Gastrocnemius medialis (tissue), 4 donors: Measurements from ENCODE around the gene UTP3. TPM values are rescaled to one million over a fixed set of nuclear protein-coding genes. Genes with fewer than 3 reads are reported as not detected.

Source experiments
- ATAC-seq, 2 donors: fragments of 150-250 bp; one replicate each; pipeline ENCODE4 v1.9.1; 2016
- DNase-seq, 2 donors: peaks; one replicate each; pipeline ENCODE4 v3.0.0-alpha.2; 2019
- H3K27ac ChIP-seq, 4 donors: fragments of 200-600 bp; sonication (generic); 1 replicate in 1 of 4; 2 replicates in 3 of 4; pipeline ENCODE4 v1.5.1; 2016 to 2018; ENCODE audit warnings: mild to moderate bottlenecking in 2 of 4, moderate library complexity in 1 of 4
- H3K27me3 ChIP-seq, 3 donors: fragments of 200-600 bp; sonication (generic) in 2 of 3; 1 replicate in 1 of 3; 2 replicates in 2 of 3; pipeline versions ENCODE4 v1.5.1 to v1.6.0; 2016 to 2019; ENCODE audit warnings: mild to moderate bottlenecking in 1 of 3, moderate library complexity in 1 of 3
- H3K36me3 ChIP-seq, 2 donors: fragments of 200-600 bp; sonication (generic) in 1 of 2; one replicate each; pipeline ENCODE4 v1.5.1; 2017 to 2018
- H3K4me1 ChIP-seq, 2 donors: fragments of 200-600 bp; sonication (generic) in 1 of 2; one replicate each; pipeline ENCODE4 v1.5.1; 2016 to 2017; ENCODE audit warnings: mild to moderate bottlenecking in 2 of 2
- H3K4me3 ChIP-seq, 4 donors: fragments of 200-600 bp; sonication (generic) in 3 of 4; 1 replicate in 1 of 4; 2 replicates in 3 of 4; pipeline ENCODE4 v1.5.1; 2016 to 2019; ENCODE audit warnings: mild to moderate bottlenecking in 2 of 4
- H3K9me3 ChIP-seq, 3 donors: fragments of 200-600 bp; sonication (generic) in 2 of 3; 1 replicate in 1 of 3; 2 replicates in 2 of 3; pipeline ENCODE4 v1.5.1; 2016 to 2019
- CTCF ChIP-seq, 5 experiments: fragments of 450-650 bp in 3 of 5; fragments of 200-600 bp in 2 of 5; sonication (generic) in 2 of 5; IDR thresholded peaks in 4 of 5; conservative IDR thresholded peaks in 1 of 5; 1 replicate in 4 of 5; 2 replicates in 1 of 5; pipeline ENCODE4 v1.5.1; 2016 to 2019; ENCODE audit warnings: antibody characterized with exemption in 5 of 5, mild to moderate bottlenecking in 3 of 5, moderate library complexity in 3 of 5
- POLR2A ChIP-seq, 2 donors: fragments of 450-650 bp; IDR thresholded peaks; one replicate each; pipeline ENCODE4 v1.6.1; 2017; ENCODE audit warnings: antibody characterized with exemption in 2 of 2, mild to moderate bottlenecking in 2 of 2, moderate library complexity in 2 of 2
- in situ Hi-C, 4 donors: fragments of 200-750 bp; cut with MboI; loops; one replicate each; pipeline versions ENCODE4 v1.15.0 to v1.8.0; 2017; ENCODE audit warnings: low sequenced_read_pairs in 4 of 4
- intact Hi-C: fragments of 100-400 bp; cut with DNase I; formaldehyde crosslinking; loops from one replicate; pipeline ENCODE4 v1.15.1; 2023; ENCODE audit warnings: low total_unique reads
- total RNA-seq, 4 donors: library from RNA; depleted of rRNA; stranded (reverse); fragments of >200 nt; gene quantifications; one replicate each; pipeline versions ENCODE4 v1.1.0 to v1.2.3, GENCODE V29; 2016

Gene UTP3
- total RNA-seq, 4 donors from 2014 or later, result 6.3 to 13.0 (median 11.8) TPM

GRCh38 chr4:70713453-70714078 lies 25.2 kb downstream of the UTP3 start:
- no peak overlapping the region for H3K4me3 ChIP-seq
- in situ Hi-C loops (no loop called here), intact Hi-C loops (no loop called here)
- H3K4me1 ChIP-seq, result peaks cover 24 to 27% of the 10 kb centered on the region in 2 donors
- no peaks in the 10 kb centered on the region for H3K36me3 ChIP-seq
- no peaks in the 10 kb centered on the region for H3K9me3 ChIP-seq
- no peak for ATAC-seq
- peak overlapping the region in 2 of 4 donors; percentile 9 to 38 for H3K27ac ChIP-seq
- no peaks in the 10 kb centered on the region for H3K27me3 ChIP-seq
- no peak for DNase-seq
- no peak for TF ChIP-seq POLR2A (IDR thresholded peaks at IDR 0.05)
- TF ChIP-seq CTCF (IDR thresholded peaks at IDR 0.05 in 4 of 5, conservative IDR thresholded peaks at IDR 0.05 in 1 of 5), result no peak

- intact Hi-C loops, result no loop called here
- DNase-seq, result peak in 1 of 2 donors; percentile 62
- H3K9me3 ChIP-seq, result no peaks in the 10 kb centered on the region
- peak overlapping the region in 2 of 4 donors; percentile 9 to 38 for H3K27ac ChIP-seq
- no peaks in the 10 kb centered on the region for H3K36me3 ChIP-seq
- H3K27me3 ChIP-seq, result no peaks in the 10 kb centered on the region
- in situ Hi-C loops, result no loop called here
- TF ChIP-seq CTCF (IDR thresholded peaks at IDR 0.05 in 4 of 5, conservative IDR thresholded peaks at IDR 0.05 in 1 of 5), result no peak
- no peak for TF ChIP-seq POLR2A (IDR thresholded peaks at IDR 0.05)
- ATAC-seq, result peak; percentile 89 to 98
- peaks cover 24 to 27% of the 10 kb centered on the region in 2 donors for H3K4me1 ChIP-seq
- no peak overlapping the region for H3K4me3 ChIP-seq
These were observed 26.0 kb downstream of the UTP3 start for GRCh38 chr4:70714079-70714887.

GRCh38 chr4:70715097-70715496 lies 26.8 kb downstream of the UTP3 start:
- H3K27ac ChIP-seq, result no peak overlapping the region
- TF ChIP-seq POLR2A (IDR thresholded peaks at IDR 0.05) (no peak), CTCF (IDR thresholded peaks at IDR 0.05 in 4 of 5, conservative IDR thresholded peaks at IDR 0.05 in 1 of 5) (no peak)
- H3K27me3 ChIP-seq, result no peaks in the 10 kb centered on the region
- no peaks in the 10 kb centered on the region for H3K9me3 ChIP-seq
- ATAC-seq (no peak), DNase-seq (no peak)
- in situ Hi-C loops (no loop called here), intact Hi-C loops (no loop called here)
- peaks cover 24 to 27% of the 10 kb centered on the region in 2 donors for H3K4me1 ChIP-seq
- no peaks in the 10 kb centered on the region for H3K36me3 ChIP-seq
- no peak overlapping the region for H3K4me3 ChIP-seq

GRCh38 chr4:70718811-70719604 lies 30.7 kb downstream of the UTP3 start:
- Histone ChIP-seq H3K36me3 (no peaks in the 10 kb centered on the region), H3K27ac (no peak overlapping the region), H3K27me3 (no peaks in the 10 kb centered on the region), H3K4me3 (no peak overlapping the region), H3K9me3 (no peaks in the 10 kb centered on the region), H3K4me1 (peaks cover 10 to 18% of the 10 kb centered on the region in 2 donors)
- intact Hi-C loops (no loop called here), in situ Hi-C loops (no loop called here)
- ATAC-seq (no peak), DNase-seq (no peak)
- TF ChIP-seq CTCF (IDR thresholded peaks at IDR 0.05 in 4 of 5, conservative IDR thresholded peaks at IDR 0.05 in 1 of 5) (no peak), POLR2A (IDR thresholded peaks at IDR 0.05) (no peak)
